ENCODE measurements around the gene NTN3. TPM values are rescaled to one million over a fixed set of nuclear protein-coding genes. Genes with fewer than 3 reads are reported as not detected.

Gene NTN3
- total and polyA plus RNA-seq, 11 donors, result 0.09 to 0.50 (median 0.20) TPM; not detected in 5

- TF ChIP-seq CTCF (IDR thresholded peaks at IDR 0.05) (peak in 8 of 12 donors; percentile 11 to 48 (median 28)), POLR2A (IDR thresholded peaks at IDR 0.05) (no peak)
- ATAC-seq (peak; percentile 49 to 82 (median 72)), DNase-seq (peak in 4 of 5 donors; percentile 46 to 75 (median 70))
- Histone ChIP-seq H3K27me3 (no peaks in the 10 kb centered on the region), H3K36me3 (no peaks in the 10 kb centered on the region), H3K27ac (peak overlapping the region in 9 of 12 donors; percentile 24 to 62 (median 54)), H3K4me1 (peaks cover 0 to 41% (median 23%) of the 10 kb centered on the region in 12 donors), H3K4me3 (peak overlapping the region in 1 of 12 donors; percentile 29), H3K9me3 (no peaks in the 10 kb centered on the region)
- 57 to 69% (median 68%) methylated on average over 28 to 29 of the region's 29 CpGs for WGBS, 4 donors
- intact Hi-C loops (cut with DNase I), result no loop called here
Measured at GRCh38 chr16:2486645-2487516, 15.8 kb downstream of the NTN3 start.

GRCh38 chr16:2487517-2487842 lies 16.4 kb downstream of the NTN3 start:
- 80 to 83% (median 82%) methylated on average over 5 to 8 of the region's 8 CpGs for WGBS, 4 donors
- intact Hi-C loops (cut with DNase I), result no loop called here

GRCh38 chr16:2487903-2488531 lies 16.9 kb downstream of the NTN3 start:
- intact Hi-C loops (cut with DNase I), result no loop called here
- no peak overlapping the region for H3K4me3 ChIP-seq
- peak in 2 of 5 donors; percentile 23 to 55 for DNase-seq
- ATAC-seq, result no peak
- TF ChIP-seq CTCF (IDR thresholded peaks at IDR 0.05) (no peak), POLR2A (IDR thresholded peaks at IDR 0.05) (no peak)
- H3K36me3 ChIP-seq, result no peaks in the 10 kb centered on the region
- 77 to 89% (median 85%) methylated on average over 14 to 15 of the region's 15 CpGs for whole genome bisulfite sequencing, 4 donors
- H3K27me3 ChIP-seq, result no peaks in the 10 kb centered on the region
- H3K9me3 ChIP-seq, result no peaks in the 10 kb centered on the region
- H3K4me1 ChIP-seq, result peaks cover 0 to 32% (median 15%) of the 10 kb centered on the region in 12 donors
- H3K27ac ChIP-seq, result no peak overlapping the region

More at GRCh38 chr16:2487517-2487842, 16.4 kb downstream of the NTN3 start:
- no peaks in the 10 kb centered on the region for H3K9me3 ChIP-seq
- TF ChIP-seq CTCF (IDR thresholded peaks at IDR 0.05), result no peak
- no peak for ATAC-seq
- no peaks in the 10 kb centered on the region for H3K27me3 ChIP-seq
- no peaks in the 10 kb centered on the region for H3K36me3 ChIP-seq
- no peak overlapping the region for H3K4me3 ChIP-seq
- H3K27ac ChIP-seq, result no peak overlapping the region
- no peak for DNase-seq
- H3K4me1 ChIP-seq, result peaks cover 0 to 38% (median 19%) of the 10 kb centered on the region in 12 donors

- no peaks in the 10 kb centered on the region for H3K27me3 ChIP-seq
- TF ChIP-seq CTCF (IDR thresholded peaks at IDR 0.05), result no peak
- TF ChIP-seq POLR2A (IDR thresholded peaks at IDR 0.05), result no peak
- H3K9me3 ChIP-seq, result no peaks in the 10 kb centered on the region
- peaks cover 0 to 27% (median 12%) of the 10 kb centered on the region in 12 donors for H3K4me1 ChIP-seq
- no peaks in the 10 kb centered on the region for H3K36me3 ChIP-seq
- DNase-seq (no peak), ATAC-seq (no peak)
- no peak overlapping the region for H3K27ac ChIP-seq
- intact Hi-C loops (cut with DNase I), result no loop called here
- no peak overlapping the region for H3K4me3 ChIP-seq
- whole genome bisulfite sequencing, 4 donors, result 88 to 96% (median 96%) methylated on average over 16 of the region's 16 CpGs
Measured at GRCh38 chr16:2489581-2489980, 18.5 kb downstream of the NTN3 start.

All from heart left ventricle (tissue), 16 donors.